Measurements from ENCODE around the gene PTGFRN.
"Not testable (repeated sequence)": the region's sequence is repeated elsewhere in the genome, so short reads cannot be mapped to it uniquely, and the experiment has no call there.

Gene PTGFRN

GRCh38 chr1:116971965-116972673, 62.4 kb downstream of the PTGFRN start:
- Histone ChIP-seq H3K4me1 (ENCODE audit: low read length) (no peaks in the 10 kb centered on the region), H3K27ac (ENCODE audit: low read length) (no peak overlapping the region), H4K20me1 (ENCODE audit: insufficient read depth, low read length) (no peaks in the 10 kb centered on the region), H3K4me3 (ENCODE audit: low read length) (no peak overlapping the region), H3K9me3 (replicated peaks; ENCODE audit: insufficient read depth, low read length) (no peaks in the 10 kb centered on the region), H3F3A (ENCODE audit: insufficient read depth, low read length) (no peaks in the 10 kb centered on the region), H3K79me2 (ENCODE audit: low read length) (no peaks in the 10 kb centered on the region), H3K9me2 (replicated peaks; ENCODE audit: insufficient read depth, low read length) (no peaks in the 10 kb centered on the region), H3K36me3 (replicated peaks; ENCODE audit: insufficient read depth, low read length) (no peaks in the 10 kb centered on the region), H3K4me2 (ENCODE audit: low read depth, low read length) (no peak overlapping the region), H3K9ac (ENCODE audit: low read length) (no peak overlapping the region), H2AFZ (ENCODE audit: low read length) (no peak overlapping the region), H3K27me3 (replicated peaks; ENCODE audit: insufficient read depth, low read length) (no peaks in the 10 kb centered on the region)
- no peak for DNase-seq
- TF ChIP-seq EZH2phosphoT487 (IDR thresholded peaks at IDR 0.05; ENCODE audit: low read length), result no peak
- TF ChIP-seq EZH2 (optimal IDR thresholded peaks at IDR 0.05; ENCODE audit: low read depth, low read length), result no peak

GRCh38 chr1:116972674-116973030, 62.9 kb downstream of the PTGFRN start:
- no peak overlapping the region for H3K9ac ChIP-seq (ENCODE audit: low read length)
- no peaks in the 10 kb centered on the region for H3K9me3 ChIP-seq (replicated peaks; ENCODE audit: insufficient read depth, low read length)
- no peak overlapping the region for H3K4me3 ChIP-seq (ENCODE audit: low read length)
- TF ChIP-seq EZH2 (optimal IDR thresholded peaks at IDR 0.05; ENCODE audit: low read depth, low read length) (no peak), EZH2phosphoT487 (IDR thresholded peaks at IDR 0.05; ENCODE audit: low read length) (no peak), CTCF (IDR thresholded peaks at IDR 0.05; ENCODE audit: low read length) (no peak)
- H3K36me3 ChIP-seq (replicated peaks; ENCODE audit: insufficient read depth, low read length), result no peaks in the 10 kb centered on the region
- no peak overlapping the region for H3K27ac ChIP-seq (ENCODE audit: low read length)
- H3K79me2 ChIP-seq (ENCODE audit: low read length), result no peaks in the 10 kb centered on the region
- H3K4me2 ChIP-seq (ENCODE audit: low read depth, low read length), result no peak overlapping the region
- H3K27me3 ChIP-seq (replicated peaks; ENCODE audit: insufficient read depth, low read length), result no peaks in the 10 kb centered on the region
- no peaks in the 10 kb centered on the region for H3K9me2 ChIP-seq (replicated peaks; ENCODE audit: insufficient read depth, low read length)
- no peaks in the 10 kb centered on the region for H4K20me1 ChIP-seq (ENCODE audit: insufficient read depth, low read length)
- H3K4me1 ChIP-seq (ENCODE audit: low read length), result no peaks in the 10 kb centered on the region
- no peaks in the 10 kb centered on the region for H3F3A ChIP-seq (ENCODE audit: insufficient read depth, low read length)
- no peak overlapping the region for H2AFZ ChIP-seq (ENCODE audit: low read length)
- no peak for DNase-seq

- not testable (repeated sequence) for H3K27ac ChIP-seq (ENCODE audit: low read length)
Observed at GRCh38 chr1:116980309-116980708, 70.6 kb downstream of the PTGFRN start.

GRCh38 chr1:116981521-116982037, 71.9 kb downstream of the PTGFRN start:
- Histone ChIP-seq H3K4me1 (ENCODE audit: low read length) (no peaks in the 10 kb centered on the region), H3K27me3 (replicated peaks; ENCODE audit: insufficient read depth, low read length) (no peaks in the 10 kb centered on the region), H3F3A (ENCODE audit: insufficient read depth, low read length) (no peaks in the 10 kb centered on the region), H4K20me1 (ENCODE audit: insufficient read depth, low read length) (no peaks in the 10 kb centered on the region), H3K9me3 (replicated peaks; ENCODE audit: insufficient read depth, low read length) (no peaks in the 10 kb centered on the region), H3K79me2 (ENCODE audit: low read length) (no peaks in the 10 kb centered on the region), H3K36me3 (replicated peaks; ENCODE audit: insufficient read depth, low read length) (no peaks in the 10 kb centered on the region), H2AFZ (ENCODE audit: low read length) (no peak overlapping the region), H3K9ac (ENCODE audit: low read length) (no peak overlapping the region), H3K27ac (ENCODE audit: low read length) (no peak overlapping the region), H3K4me2 (ENCODE audit: low read depth, low read length) (no peak overlapping the region), H3K9me2 (replicated peaks; ENCODE audit: insufficient read depth, low read length) (no peaks in the 10 kb centered on the region), H3K4me3 (ENCODE audit: low read length) (no peak overlapping the region)
- DNase-seq, result no peak
- TF ChIP-seq EZH2 (optimal IDR thresholded peaks at IDR 0.05; ENCODE audit: low read depth, low read length) (no peak), CTCF (IDR thresholded peaks at IDR 0.05; ENCODE audit: low read length) (no peak), EZH2phosphoT487 (IDR thresholded peaks at IDR 0.05; ENCODE audit: low read length) (no peak)

More at GRCh38 chr1:116980309-116980708, 70.6 kb downstream of the PTGFRN start:
- not testable (repeated sequence) for H3K9me3 ChIP-seq (replicated peaks; ENCODE audit: insufficient read depth, low read length); H3K9me2 ChIP-seq (replicated peaks; ENCODE audit: insufficient read depth, low read length); H3K9ac ChIP-seq (ENCODE audit: low read length); H3K27me3 ChIP-seq (replicated peaks; ENCODE audit: insufficient read depth, low read length); DNase-seq; H3K4me3 ChIP-seq (ENCODE audit: low read length); H3K36me3 ChIP-seq (replicated peaks; ENCODE audit: insufficient read depth, low read length); H3K4me1 ChIP-seq (ENCODE audit: low read length); H3F3A ChIP-seq (ENCODE audit: insufficient read depth, low read length); H4K20me1 ChIP-seq (ENCODE audit: insufficient read depth, low read length); H3K79me2 ChIP-seq (ENCODE audit: low read length); H2AFZ ChIP-seq (ENCODE audit: low read length); H3K4me2 ChIP-seq (ENCODE audit: low read depth, low read length)
